HUDEP-2 (cell line): ENCODE data around the gene TRAM2.

Experiments
- DNase-seq, 76 experiments: peaks; one replicate each; lab custom pipeline; 2025; ENCODE audit not compliant: unreplicated experiment in 76 of 76; lab: John Stamatoyannopoulos, UW

Gene TRAM2

GRCh38 chr6:52595000-52595795 is 18.3 kb upstream of the TRAM2 start:
- peak in 1 of 76 experiments; percentile 19 for DNase-seq

GRCh38 chr6:52594221-52594620 is 17.4 kb upstream of the TRAM2 start:
- DNase-seq, result no peak

- DNase-seq, result no peak
These were observed 15.0 kb upstream of the TRAM2 start for GRCh38 chr6:52591832-52592231.

- DNase-seq, result no peak
These were observed 13.5 kb upstream of the TRAM2 start for GRCh38 chr6:52590152-52590891.

GRCh38 chr6:52588710-52589091 is 11.8 kb upstream of the TRAM2 start:
- DNase-seq, result no peak

- peak in 6 of 76 experiments; percentile 14 to 50 (median 20) for DNase-seq
These were observed 11.3 kb upstream of the TRAM2 start for GRCh38 chr6:52588087-52588709.

GRCh38 chr6:52587001-52587400 is 10.1 kb upstream of the TRAM2 start:
- DNase-seq, result peak in 1 of 76 experiments; percentile 11

- no peak for DNase-seq
These were observed 7.3 kb upstream of the TRAM2 start for GRCh38 chr6:52584203-52584602.

- DNase-seq, result no peak
These were observed 6.1 kb upstream of the TRAM2 start for GRCh38 chr6:52582996-52583395.

- DNase-seq, result no peak
These were observed 5.6 kb upstream of the TRAM2 start for GRCh38 chr6:52582446-52582845.

- no peak for DNase-seq
These were observed 4.0 kb upstream of the TRAM2 start for GRCh38 chr6:52580905-52581304.

GRCh38 chr6:52579006-52579660 is 2.3 kb upstream of the TRAM2 start:
- no peak for DNase-seq

GRCh38 chr6:52577778-52578463 is 1.1 kb upstream of the TRAM2 start:
- peak in 4 of 76 experiments; percentile 25 to 32 (median 30) for DNase-seq

GRCh38 chr6:52576392-52577021 is 353 bp downstream of the TRAM2 start:
- peak; percentile 23 to 94 (median 81) for DNase-seq

GRCh38 chr6:52576054-52576391 is 837 bp downstream of the TRAM2 start:
- peak in 1 of 76 experiments; percentile 23 for DNase-seq

- DNase-seq, result peak in 1 of 76 experiments; percentile 31
These were observed 1.4 kb downstream of the TRAM2 start for GRCh38 chr6:52575502-52575892.

GRCh38 chr6:52574709-52575501 is 2.0 kb downstream of the TRAM2 start:
- peak in 72 of 76 experiments; percentile 24 to 84 (median 64) for DNase-seq

- no peak for DNase-seq
These were observed 3.6 kb downstream of the TRAM2 start for GRCh38 chr6:52573295-52573694.

GRCh38 chr6:52572536-52572935 is 4.3 kb downstream of the TRAM2 start:
- DNase-seq, result no peak
